Testis (tissue), 3 donors: ENCODE data around the gene SH2D6. TPM values are rescaled to one million over a fixed set of nuclear protein-coding genes. Genes with fewer than 3 reads are reported as not detected.

Experiments
- DNase-seq: peaks from one replicate; pipeline ENCODE4 v3.0.0-alpha.2; 2019
- H3K27ac ChIP-seq, 2 donors: fragments of 200-600 bp; sonication (generic); one replicate each; pipeline ENCODE4 v1.5.1; 2019
- H3K27me3 ChIP-seq: fragments of 200-600 bp; sonication (generic); one replicate; pipeline ENCODE4 v1.5.1; 2019
- H3K36me3 ChIP-seq: fragments of 200-600 bp; sonication (generic); one replicate; pipeline ENCODE4 v1.5.1; 2017; ENCODE audit warnings: low read depth; ENCODE audit errors: missing control alignments
- H3K4me1 ChIP-seq: fragments of 200-600 bp; sonication (generic); one replicate; pipeline ENCODE4 v1.5.1; 2019
- H3K4me3 ChIP-seq, 2 donors: fragments of 200-600 bp; sonication (generic); one replicate each; pipeline ENCODE4 v1.5.1; 2017 to 2019
- H3K9me3 ChIP-seq: fragments of 200-600 bp; sonication (generic); one replicate; pipeline ENCODE4 v1.5.1; 2017
- CTCF ChIP-seq, 3 experiments: fragments of 450-650 bp in 2 of 3; fragments of 200-600 bp in 1 of 3; sonication (generic) in 1 of 3; IDR thresholded peaks; one replicate each; pipeline ENCODE4 v1.5.1; 2016 to 2019; ENCODE audit warnings: antibody characterized with exemption in 3 of 3, mild to moderate bottlenecking in 2 of 3, moderate library complexity in 1 of 3
- POLR2A ChIP-seq: fragments of 450-650 bp; IDR thresholded peaks from one replicate; pipeline ENCODE4 v1.6.1; 2017; ENCODE audit warnings: antibody characterized with exemption, mild to moderate bottlenecking, moderate library complexity
- WGBS, 2 donors: methylation state at CpG; one replicate each; pipeline ENCODE4 v1.1.5; 2018; 5-methylcytosine and 5-hydroxymethylcytosine counted together
- intact Hi-C: fragments of 100-400 bp; cut with DNase I; formaldehyde crosslinking; loops from one replicate; pipeline ENCODE4 v1.15.1; 2023; ENCODE audit warnings: low total_unique reads
- polyA plus RNA-seq: library from polyadenylated mRNA; stranded (reverse); fragments of 350-450 nt; fragmentation: Illumina TruSeq; extraction: RNeasy Lipid Tissue Mini Kit (QIAGEN cat#74804); gene quantifications from one replicate; pipeline ENCODE4 v1.2.3, GENCODE V29; 2014; ENCODE audit warnings: low read depth, low replicate concordance; ENCODE audit not compliant: insufficient read depth
- total RNA-seq, 2 donors: library from RNA; depleted of rRNA; stranded (reverse); fragments of >200 nt; gene quantifications; one replicate each; pipeline ENCODE4 v1.2.3, GENCODE V29; 2016

The SH2D6 gene
- total and polyA plus RNA-seq, 3 donors from 2014 or later = 11.2 to 15.9 (median 13.6) TPM

- H3K4me1 ChIP-seq = peaks cover 32% of the 10 kb centered on the region
- H3K9me3 ChIP-seq = no peaks in the 10 kb centered on the region
- H3K27ac ChIP-seq = peak overlapping the region; percentile 44 to 76
- DNase-seq = peak; percentile 90
- H3K36me3 ChIP-seq = no peaks in the 10 kb centered on the region
- H3K4me3 ChIP-seq = no peak overlapping the region
- intact Hi-C loops = loop anchor here (5.0 kb wide), 1 partner anchor 119 kb away; no protein-coding TSS in a partner anchor
- no peak for TF ChIP-seq CTCF (IDR thresholded peaks at IDR 0.05)
- no peak for TF ChIP-seq POLR2A
- no peaks in the 10 kb centered on the region for H3K27me3 ChIP-seq
- WGBS, 2 donors = 51 to 56% methylated on average over 3 to 6 of the region's 6 CpGs
Measured at GRCh38 chr2:85433511-85434089, 15.1 kb downstream of the SH2D6 start.

GRCh38 chr2:85434696-85435095, 16.2 kb downstream of the SH2D6 start:
- peak overlapping the region in 1 of 2 donors; percentile 76 for H3K27ac ChIP-seq
- peaks cover 40% of the 10 kb centered on the region for H3K4me1 ChIP-seq
- 85 to 100% methylated on average over 6 to 8 of the region's 8 CpGs for WGBS, 2 donors
- intact Hi-C loops = loop anchor here (5.0 kb wide), 2 partner anchors 103 to 118 kb away; partner anchors contain the start of gene MAT2A
- TF ChIP-seq POLR2A (no peak), CTCF (IDR thresholded peaks at IDR 0.05) (no peak)
- H3K9me3 ChIP-seq = no peaks in the 10 kb centered on the region
- no peaks in the 10 kb centered on the region for H3K27me3 ChIP-seq
- no peak for DNase-seq
- no peak overlapping the region for H3K4me3 ChIP-seq
- H3K36me3 ChIP-seq = no peaks in the 10 kb centered on the region

- no peaks in the 10 kb centered on the region for H3K27me3 ChIP-seq
- no peaks in the 10 kb centered on the region for H3K36me3 ChIP-seq
- no peak overlapping the region for H3K4me3 ChIP-seq
- peak overlapping the region in 1 of 2 donors; percentile 39 for H3K27ac ChIP-seq
- intact Hi-C loops = loop anchor here (5.0 kb wide), 1 partner anchor 102 kb away; the partner anchor contains the start of gene MAT2A
- H3K4me1 ChIP-seq = peaks cover 40% of the 10 kb centered on the region
- WGBS, 2 donors = 89 to 94% methylated on average over 10 to 21 of the region's 21 CpGs
- DNase-seq = no peak
- no peaks in the 10 kb centered on the region for H3K9me3 ChIP-seq
- TF ChIP-seq CTCF (IDR thresholded peaks at IDR 0.05) (no peak), POLR2A (no peak)
Measured at GRCh38 chr2:85435220-85435958, 16.9 kb downstream of the SH2D6 start.

- intact Hi-C loops = loop anchor here (5.0 kb wide), 1 partner anchor 101 kb away; the partner anchor contains the start of gene MAT2A
- no peaks in the 10 kb centered on the region for H3K27me3 ChIP-seq
- peak overlapping the region; percentile 95 to 96 for H3K27ac ChIP-seq
- no peaks in the 10 kb centered on the region for H3K36me3 ChIP-seq
- TF ChIP-seq CTCF (IDR thresholded peaks at IDR 0.05) (no peak), POLR2A (no peak)
- WGBS, 2 donors = 90 to 91% methylated on average over 12 to 16 of the region's 16 CpGs
- H3K4me1 ChIP-seq = peaks cover 40% of the 10 kb centered on the region
- DNase-seq = no peak
- H3K9me3 ChIP-seq = no peaks in the 10 kb centered on the region
- no peak overlapping the region for H3K4me3 ChIP-seq
Measured at GRCh38 chr2:85435981-85436835, 17.7 kb downstream of the SH2D6 start.
